Activated CD8-positive, alpha-beta memory T cell treated with anti-CD3 and anti-CD28 coated beads, Interleukin-2, amount 50 U/mL, for 48 hours (primary cell): ENCODE data around the gene HOXC10.

Source experiments
- DNase-seq: peaks from one replicate; pipeline ENCODE4 v3.0.0-alpha.2; 2020

The HOXC10 gene

GRCh38 chr12:53992377-53992889, 7.5 kb downstream of the HOXC10 start:
- DNase-seq, result no peak

- DNase-seq, result no peak
These were observed 8.4 kb downstream of the HOXC10 start for GRCh38 chr12:53993162-53994008.

GRCh38 chr12:53994009-53994263, 9.0 kb downstream of the HOXC10 start:
- no peak for DNase-seq

GRCh38 chr12:53994264-53995001, 9.5 kb downstream of the HOXC10 start:
- no peak for DNase-seq

GRCh38 chr12:53995002-53995377, 10.0 kb downstream of the HOXC10 start:
- DNase-seq, result no peak

GRCh38 chr12:53995378-53996239, 10.7 kb downstream of the HOXC10 start:
- DNase-seq, result no peak

- no peak for DNase-seq
These were observed 11.6 kb downstream of the HOXC10 start for GRCh38 chr12:53996240-53997203.

- no peak for DNase-seq
These were observed 12.5 kb downstream of the HOXC10 start for GRCh38 chr12:53997204-53998109.

- DNase-seq, result no peak
These were observed 13.4 kb downstream of the HOXC10 start for GRCh38 chr12:53998110-53998899.

- no peak for DNase-seq
These were observed 13.9 kb downstream of the HOXC10 start for GRCh38 chr12:53998900-53999236.

GRCh38 chr12:53999559-54000115, 14.7 kb downstream of the HOXC10 start:
- DNase-seq, result no peak

GRCh38 chr12:54000116-54001114, 15.5 kb downstream of the HOXC10 start, which contains the start of gene HOXC9:
HOXC9 (plus strand) TSS chr12:54000161; CDS start chr12:54000189, 28 bp downstream.
- no peak for DNase-seq

- no peak for DNase-seq
These were observed 16.6 kb downstream of the HOXC10 start for GRCh38 chr12:54001283-54002187.

GRCh38 chr12:54002278-54002914, 17.4 kb downstream of the HOXC10 start:
- no peak for DNase-seq

- DNase-seq, result no peak
These were observed 18.0 kb downstream of the HOXC10 start for GRCh38 chr12:54002915-54003389.

- no peak for DNase-seq
These were observed 18.7 kb downstream of the HOXC10 start for GRCh38 chr12:54003625-54004024.
